Liver (tissue), 9 donors: ENCODE results near the gene JAZF1. TPM values are rescaled to one million over a fixed set of nuclear protein-coding genes. Genes with fewer than 3 reads are reported as not detected.

Source experiments
- DNase-seq: peaks from one replicate; pipeline ENCODE4 v3.0.0-alpha.2; 2017; ENCODE audit warnings: low spot score
- H3K27ac ChIP-seq, 2 donors: one replicate each; pipeline ENCODE4 v1.7.0; 2013; ENCODE audit warnings: inconsistent platforms in 2 of 2, low read length in 2 of 2, control low read depth in 1 of 2, low read depth in 1 of 2, mild to moderate bottlenecking in 1 of 2
- H3K27me3 ChIP-seq, 4 donors: one replicate each; pipeline versions ENCODE4 v1.6.1 to v1.7.0; 2013; ENCODE audit warnings: low read length in 3 of 4, inconsistent platforms in 1 of 4, mild to moderate bottlenecking in 1 of 4, moderate library complexity in 1 of 4; ENCODE audit not compliant: control insufficient read depth in 4 of 4, insufficient read depth in 4 of 4
- H3K36me3 ChIP-seq, 4 donors: one replicate each; pipeline versions ENCODE4 v1.6.1 to v1.7.0; 2013; ENCODE audit warnings: low read length in 3 of 4, mild to moderate bottlenecking in 3 of 4, low read depth in 1 of 4, moderate library complexity in 1 of 4; ENCODE audit not compliant: control insufficient read depth in 4 of 4, insufficient read depth in 3 of 4
- H3K4me1 ChIP-seq, 4 donors: one replicate each; pipeline versions ENCODE4 v1.6.1 to v1.7.0; 2013; ENCODE audit warnings: low read length in 3 of 4, mild to moderate bottlenecking in 3 of 4, moderate library complexity in 1 of 4; ENCODE audit not compliant: control insufficient read depth in 4 of 4, insufficient read depth in 4 of 4
- H3K4me3 ChIP-seq, 3 donors: one replicate each; pipeline versions ENCODE4 v1.6.1 to v1.7.0; 2013; ENCODE audit warnings: low read length in 3 of 3, control low read depth in 1 of 3, low read depth in 1 of 3, mild to moderate bottlenecking in 1 of 3
- H3K9ac ChIP-seq, 2 donors: one replicate each; pipeline ENCODE4 v1.7.0; 2013; ENCODE audit warnings: low read length in 2 of 2, mild to moderate bottlenecking in 2 of 2, moderate library complexity in 2 of 2, control low read depth in 1 of 2, low read depth in 1 of 2
- H3K9me3 ChIP-seq, 4 donors: one replicate each; pipeline versions ENCODE4 v1.6.1 to v1.7.0; 2013; ENCODE audit warnings: low read length in 3 of 4; ENCODE audit not compliant: control insufficient read depth in 4 of 4
- EGR1 ChIP-seq, 2 donors: IDR thresholded peaks; 2 replicates each; pipeline ENCODE4 v1.6.1; 2016 to 2018; ENCODE audit warnings: antibody characterized with exemption in 2 of 2, low read depth in 2 of 2
- FOXA1 ChIP-seq: IDR thresholded peaks from 2 replicates; pipeline ENCODE4 v1.6.1; 2016; ENCODE audit warnings: antibody characterized with exemption
- FOXA2 ChIP-seq: IDR thresholded peaks from 2 replicates; pipeline ENCODE4 v1.6.1; 2016; ENCODE audit warnings: antibody characterized with exemption
- GABPA ChIP-seq, 2 donors: IDR thresholded peaks in 1 of 2; conservative IDR thresholded peaks in 1 of 2; 2 replicates each; pipeline ENCODE4 v1.6.1; 2016; ENCODE audit warnings: antibody characterized with exemption in 2 of 2, mild to moderate bottlenecking in 1 of 2, moderate library complexity in 1 of 2
- HNF4A ChIP-seq, 2 donors: conservative IDR thresholded peaks; 2 replicates each; pipeline ENCODE4 v1.6.1; 2016; ENCODE audit warnings: antibody characterized with exemption in 2 of 2, mild to moderate bottlenecking in 2 of 2
- HNF4G ChIP-seq: IDR thresholded peaks from 2 replicates; pipeline ENCODE4 v1.6.1; 2016; ENCODE audit warnings: antibody characterized with exemption
- JUND ChIP-seq, 2 donors: IDR thresholded peaks; 2 replicates each; pipeline ENCODE4 v1.6.1; 2016; ENCODE audit warnings: antibody characterized with exemption in 2 of 2
- NR2F2 ChIP-seq: IDR thresholded peaks from 2 replicates; pipeline ENCODE4 v1.6.1; 2016; ENCODE audit warnings: antibody characterized with exemption
- RAD21 ChIP-seq, 2 donors: IDR thresholded peaks; 2 replicates each; pipeline ENCODE4 v1.6.1; 2016; ENCODE audit warnings: antibody characterized with exemption in 2 of 2, mild to moderate bottlenecking in 2 of 2
- RXRA ChIP-seq, 2 donors: IDR thresholded peaks; 2 replicates each; pipeline ENCODE4 v1.6.1; 2017 to 2018; ENCODE audit warnings: antibody characterized with exemption in 2 of 2, mild to moderate bottlenecking in 1 of 2
- TAF1 ChIP-seq: conservative IDR thresholded peaks from 2 replicates; pipeline ENCODE4 v1.6.1; 2016; ENCODE audit warnings: antibody characterized with exemption, mild to moderate bottlenecking
- YY1 ChIP-seq: IDR thresholded peaks from 2 replicates; pipeline ENCODE4 v1.6.1; 2016; ENCODE audit warnings: antibody characterized with exemption, mild to moderate bottlenecking
- WGBS: extraction: QIAGEN DNeasy Blood & Tissue Kit; methylation state at CpG from one replicate; pipeline ENCODE4 v1.1.7; 2013; 5-methylcytosine and 5-hydroxymethylcytosine counted together
- polyA plus RNA-seq, 2 donors: library from polyadenylated mRNA; stranded (reverse) in 1 of 2; unstranded in 1 of 2; fragments of 200-250 nt in 1 of 2; fragments of >200 nt in 1 of 2; fragmentation: Nextera tagmentation in 1 of 2; extraction: Ambion mirVana in 1 of 2; gene quantifications; one replicate each; pipeline versions ENCODE4 v1.2.1 to v1.2.3, GENCODE V29; 2013 to 2015
- total RNA-seq, 2 donors: library from RNA; depleted of rRNA; stranded (reverse); fragments of >200 nt; gene quantifications; one replicate each; pipeline ENCODE4 v1.2.3, GENCODE V29; 2014
- TF ChIP-seq, protein P1 (sequence below): IDR thresholded peaks from 2 replicates; pipeline ENCODE4 v1.6.1; 2016; ENCODE audit warnings: antibody characterized with exemption
- TF ChIP-seq, protein P2 (sequence below): fragments of 150-350 bp; IDR thresholded peaks from 2 replicates; pipeline ENCODE4 v1.5.1; 2017; ENCODE audit warnings: improper control_type of control experiment, low read depth, low read length; ENCODE audit not compliant: missing input control
- TF ChIP-seq, protein P3 (sequence below): IDR thresholded peaks from 2 replicates; pipeline ENCODE4 v1.6.1; 2016; ENCODE audit warnings: antibody characterized with exemption
- TF ChIP-seq, protein P4 (sequence below): IDR thresholded peaks from 2 replicates; pipeline ENCODE4 v1.6.1; 2016; ENCODE audit warnings: antibody characterized with exemption
- TF ChIP-seq, protein P5 (sequence below): IDR thresholded peaks from 2 replicates; pipeline ENCODE4 v1.6.1; 2016; ENCODE audit warnings: antibody characterized with exemption, mild to moderate bottlenecking
- donor health status: healthy.
- donor health status: healthy.
- donor health status: healthy.
- donor health status: healthy.
- donor health status: healthy.

Gene JAZF1
- total and polyA plus RNA-seq, 4 donors: 2.7 to 17.8 (median 4.0) TPM

- H3K9ac ChIP-seq: no peak overlapping the region
- no peaks in the 10 kb centered on the region for H3K36me3 ChIP-seq
- WGBS: 85% methylated on average over 3 of the region's 3 CpGs
- H3K27me3 ChIP-seq: no peaks in the 10 kb centered on the region
- TF ChIP-seq FOXA2 (no peak), JUND (IDR thresholded peaks at IDR 0.05) (no peak), NR2F2 (no peak), FOXA1 (no peak), HNF4A (conservative IDR thresholded peaks at IDR 0.05) (no peak), HNF4G (no peak), RXRA (IDR thresholded peaks at IDR 0.05) (no peak), TAF1 (no peak)
- TF ChIP-seq, protein P1, sequence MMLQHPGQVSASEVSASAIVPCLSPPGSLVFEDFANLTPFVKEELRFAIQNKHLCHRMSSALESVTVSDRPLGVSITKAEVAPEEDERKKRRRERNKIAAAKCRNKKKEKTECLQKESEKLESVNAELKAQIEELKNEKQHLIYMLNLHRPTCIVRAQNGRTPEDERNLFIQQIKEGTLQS: no peak
- TF ChIP-seq, protein P2, sequence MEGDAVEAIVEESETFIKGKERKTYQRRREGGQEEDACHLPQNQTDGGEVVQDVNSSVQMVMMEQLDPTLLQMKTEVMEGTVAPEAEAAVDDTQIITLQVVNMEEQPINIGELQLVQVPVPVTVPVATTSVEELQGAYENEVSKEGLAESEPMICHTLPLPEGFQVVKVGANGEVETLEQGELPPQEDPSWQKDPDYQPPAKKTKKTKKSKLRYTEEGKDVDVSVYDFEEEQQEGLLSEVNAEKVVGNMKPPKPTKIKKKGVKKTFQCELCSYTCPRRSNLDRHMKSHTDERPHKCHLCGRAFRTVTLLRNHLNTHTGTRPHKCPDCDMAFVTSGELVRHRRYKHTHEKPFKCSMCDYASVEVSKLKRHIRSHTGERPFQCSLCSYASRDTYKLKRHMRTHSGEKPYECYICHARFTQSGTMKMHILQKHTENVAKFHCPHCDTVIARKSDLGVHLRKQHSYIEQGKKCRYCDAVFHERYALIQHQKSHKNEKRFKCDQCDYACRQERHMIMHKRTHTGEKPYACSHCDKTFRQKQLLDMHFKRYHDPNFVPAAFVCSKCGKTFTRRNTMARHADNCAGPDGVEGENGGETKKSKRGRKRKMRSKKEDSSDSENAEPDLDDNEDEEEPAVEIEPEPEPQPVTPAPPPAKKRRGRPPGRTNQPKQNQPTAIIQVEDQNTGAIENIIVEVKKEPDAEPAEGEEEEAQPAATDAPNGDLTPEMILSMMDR: no peak
- TF ChIP-seq, protein P3, sequence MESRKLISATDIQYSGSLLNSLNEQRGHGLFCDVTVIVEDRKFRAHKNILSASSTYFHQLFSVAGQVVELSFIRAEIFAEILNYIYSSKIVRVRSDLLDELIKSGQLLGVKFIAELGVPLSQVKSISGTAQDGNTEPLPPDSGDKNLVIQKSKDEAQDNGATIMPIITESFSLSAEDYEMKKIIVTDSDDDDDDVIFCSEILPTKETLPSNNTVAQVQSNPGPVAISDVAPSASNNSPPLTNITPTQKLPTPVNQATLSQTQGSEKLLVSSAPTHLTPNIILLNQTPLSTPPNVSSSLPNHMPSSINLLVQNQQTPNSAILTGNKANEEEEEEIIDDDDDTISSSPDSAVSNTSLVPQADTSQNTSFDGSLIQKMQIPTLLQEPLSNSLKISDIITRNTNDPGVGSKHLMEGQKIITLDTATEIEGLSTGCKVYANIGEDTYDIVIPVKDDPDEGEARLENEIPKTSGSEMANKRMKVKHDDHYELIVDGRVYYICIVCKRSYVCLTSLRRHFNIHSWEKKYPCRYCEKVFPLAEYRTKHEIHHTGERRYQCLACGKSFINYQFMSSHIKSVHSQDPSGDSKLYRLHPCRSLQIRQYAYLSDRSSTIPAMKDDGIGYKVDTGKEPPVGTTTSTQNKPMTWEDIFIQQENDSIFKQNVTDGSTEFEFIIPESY: no peak
- TF ChIP-seq, protein P4, sequence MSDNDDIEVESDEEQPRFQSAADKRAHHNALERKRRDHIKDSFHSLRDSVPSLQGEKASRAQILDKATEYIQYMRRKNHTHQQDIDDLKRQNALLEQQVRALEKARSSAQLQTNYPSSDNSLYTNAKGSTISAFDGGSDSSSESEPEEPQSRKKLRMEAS: no peak
- H3K9me3 ChIP-seq: no peaks in the 10 kb centered on the region
- H3K4me1 ChIP-seq: no peaks in the 10 kb centered on the region
- H3K4me3 ChIP-seq: no peak overlapping the region
- no peak for DNase-seq
- no peak overlapping the region for H3K27ac ChIP-seq
Observed at GRCh38 chr7:28199021-28199510, 18.5 kb upstream of the JAZF1 start.

DNA sequence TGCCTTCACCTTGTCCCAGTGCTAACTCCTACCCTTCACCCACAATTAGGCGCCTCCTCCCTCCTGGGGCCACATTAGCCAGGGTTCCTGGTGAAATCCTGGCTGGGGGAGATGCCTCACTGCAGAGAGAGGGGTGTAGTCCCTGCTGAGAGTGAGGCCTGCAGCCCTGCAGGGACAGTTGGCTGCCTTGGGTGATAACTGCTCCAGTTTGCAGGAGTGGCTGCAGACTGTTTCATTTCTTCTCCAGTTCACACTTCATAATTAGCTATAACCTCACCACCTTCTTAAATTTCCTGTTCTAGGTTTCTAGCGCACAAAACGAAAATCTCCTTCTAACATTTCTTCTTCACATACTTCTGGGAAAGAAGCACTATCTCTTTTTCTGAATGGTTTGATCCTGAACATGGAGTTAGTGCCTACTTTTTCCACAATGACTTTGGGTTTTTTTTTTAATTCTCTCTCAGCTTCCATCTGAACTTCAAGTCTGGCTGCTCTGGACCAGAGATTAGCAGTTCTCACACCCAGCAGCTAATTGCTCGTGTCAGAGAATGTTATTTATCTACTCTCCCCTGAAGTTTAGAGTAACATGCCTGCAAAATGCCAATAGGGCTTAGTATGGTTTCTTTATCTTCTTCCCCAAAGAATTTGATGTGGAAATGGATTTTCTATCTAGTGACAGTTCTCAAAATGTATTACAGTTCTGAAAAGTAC lies 15.5 kb upstream of the JAZF1 start:
- no peak for DNase-seq
- TF ChIP-seq, protein P5, sequence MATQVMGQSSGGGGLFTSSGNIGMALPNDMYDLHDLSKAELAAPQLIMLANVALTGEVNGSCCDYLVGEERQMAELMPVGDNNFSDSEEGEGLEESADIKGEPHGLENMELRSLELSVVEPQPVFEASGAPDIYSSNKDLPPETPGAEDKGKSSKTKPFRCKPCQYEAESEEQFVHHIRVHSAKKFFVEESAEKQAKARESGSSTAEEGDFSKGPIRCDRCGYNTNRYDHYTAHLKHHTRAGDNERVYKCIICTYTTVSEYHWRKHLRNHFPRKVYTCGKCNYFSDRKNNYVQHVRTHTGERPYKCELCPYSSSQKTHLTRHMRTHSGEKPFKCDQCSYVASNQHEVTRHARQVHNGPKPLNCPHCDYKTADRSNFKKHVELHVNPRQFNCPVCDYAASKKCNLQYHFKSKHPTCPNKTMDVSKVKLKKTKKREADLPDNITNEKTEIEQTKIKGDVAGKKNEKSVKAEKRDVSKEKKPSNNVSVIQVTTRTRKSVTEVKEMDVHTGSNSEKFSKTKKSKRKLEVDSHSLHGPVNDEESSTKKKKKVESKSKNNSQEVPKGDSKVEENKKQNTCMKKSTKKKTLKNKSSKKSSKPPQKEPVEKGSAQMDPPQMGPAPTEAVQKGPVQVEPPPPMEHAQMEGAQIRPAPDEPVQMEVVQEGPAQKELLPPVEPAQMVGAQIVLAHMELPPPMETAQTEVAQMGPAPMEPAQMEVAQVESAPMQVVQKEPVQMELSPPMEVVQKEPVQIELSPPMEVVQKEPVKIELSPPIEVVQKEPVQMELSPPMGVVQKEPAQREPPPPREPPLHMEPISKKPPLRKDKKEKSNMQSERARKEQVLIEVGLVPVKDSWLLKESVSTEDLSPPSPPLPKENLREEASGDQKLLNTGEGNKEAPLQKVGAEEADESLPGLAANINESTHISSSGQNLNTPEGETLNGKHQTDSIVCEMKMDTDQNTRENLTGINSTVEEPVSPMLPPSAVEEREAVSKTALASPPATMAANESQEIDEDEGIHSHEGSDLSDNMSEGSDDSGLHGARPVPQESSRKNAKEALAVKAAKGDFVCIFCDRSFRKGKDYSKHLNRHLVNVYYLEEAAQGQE: no peak
- TF ChIP-seq, protein P2: no peak
- TF ChIP-seq, protein P1: no peak
- no peak for TF ChIP-seq YY1
- TF ChIP-seq, protein P3: no peak
- TF ChIP-seq RAD21 (IDR thresholded peaks at IDR 0.05): no peak
- TF ChIP-seq EGR1 (IDR thresholded peaks at IDR 0.05; ENCODE audit: low read depth in 2 of 2): no peak
- no peak for TF ChIP-seq NR2F2
- TF ChIP-seq TAF1: no peak
- TF ChIP-seq GABPA (IDR thresholded peaks at IDR 0.05 in 1 of 2, conservative IDR thresholded peaks at IDR 0.05 in 1 of 2): no peak
- no peak for TF ChIP-seq JUND (IDR thresholded peaks at IDR 0.05)
- H3K36me3 ChIP-seq: no peaks in the 10 kb centered on the region
- no peaks in the 10 kb centered on the region for H3K9me3 ChIP-seq
- WGBS: 86% methylated on average over 4 of the region's 4 CpGs
- H3K4me1 ChIP-seq: no peaks in the 10 kb centered on the region
- H3K27ac ChIP-seq: no peak overlapping the region
- no peak overlapping the region for H3K4me3 ChIP-seq
- H3K27me3 ChIP-seq: no peaks in the 10 kb centered on the region
- H3K9ac ChIP-seq: no peak overlapping the region
